Activated naive CD8-positive, alpha-beta T cell treated with anti-CD3 and anti-CD28 coated beads for 36 hours (primary cell): ENCODE results near the gene MGRN1. TPM values are rescaled to one million over a fixed set of nuclear protein-coding genes. Genes with fewer than 3 reads are reported as not detected.
A peak's percentile ranks its signal among the peaks of the same experiment; 100 is the strongest.

Source experiments
- DNase-seq: peaks from one replicate; pipeline ENCODE4 v3.0.0; 2021
- H3K27ac Mint-ChIP-seq: one replicate; pipeline ENCODE4 v1.8.0; 2022; ENCODE audit warnings: mild to moderate bottlenecking, moderate library complexity, mixed read lengths
- H3K27me3 Mint-ChIP-seq: one replicate; pipeline ENCODE4 v1.8.0; 2022; ENCODE audit warnings: mild to moderate bottlenecking, mixed read lengths
- H3K36me3 Mint-ChIP-seq: one replicate; pipeline ENCODE4 v1.8.0; 2021; ENCODE audit warnings: mild to moderate bottlenecking, mixed read lengths
- H3K4me1 Mint-ChIP-seq: one replicate; pipeline ENCODE4 v1.8.0; 2021; ENCODE audit warnings: mixed read lengths
- H3K4me3 Mint-ChIP-seq: one replicate; pipeline ENCODE4 v1.8.0; 2022; ENCODE audit warnings: mild to moderate bottlenecking, moderate library complexity, mixed read lengths
- H3K9me3 Mint-ChIP-seq: one replicate; pipeline ENCODE4 v1.8.0; 2022; ENCODE audit warnings: mixed read lengths
- total RNA-seq, 2 experiments: library from RNA; stranded (reverse); gene quantifications; one replicate each; pipeline ENCODE4 v1.2.3, GENCODE V29; 2021

The MGRN1 gene
- total RNA-seq, 2 experiments from 2014 or later = 63.7 to 64.3 TPM

DNA sequence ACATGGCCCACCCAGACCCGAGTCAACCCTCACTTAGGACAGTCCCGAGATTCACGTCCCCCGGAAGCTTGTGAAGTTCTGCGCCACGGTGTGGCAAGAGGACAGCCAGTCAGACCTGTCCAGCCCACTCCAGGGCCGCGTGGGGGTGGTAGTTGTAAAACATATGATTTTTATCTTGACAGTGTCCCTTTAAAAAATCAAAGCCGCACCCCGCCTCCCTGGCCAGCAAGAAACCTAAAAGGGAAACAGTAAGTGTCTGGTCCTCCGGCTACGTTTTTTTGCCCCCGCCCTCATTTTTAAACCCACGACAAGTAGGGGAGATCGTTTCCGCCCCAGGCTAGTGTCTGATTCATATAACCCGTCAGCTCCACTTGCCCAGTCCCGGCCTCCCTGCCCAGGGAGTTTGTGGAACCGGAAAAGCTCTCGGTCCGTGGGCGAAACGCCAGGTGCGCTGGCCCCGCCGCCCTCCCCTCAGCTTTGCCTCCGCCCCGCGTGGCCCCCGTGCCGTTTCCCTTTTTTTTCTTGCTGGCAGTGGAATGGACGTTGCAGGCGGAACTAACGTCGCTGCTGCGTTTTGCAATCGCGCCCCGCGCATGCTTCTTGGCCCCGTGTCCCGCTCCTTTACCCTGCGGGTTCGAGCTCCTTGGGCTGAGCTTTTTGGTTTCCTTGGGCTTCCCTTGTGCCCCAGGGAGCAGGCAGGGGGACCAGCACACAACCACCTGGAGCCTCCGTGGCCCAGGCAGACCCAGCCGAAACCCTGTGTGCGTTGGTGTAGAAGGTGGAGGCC lies 55.4 kb downstream of the MGRN1 start:
- Mint-ChIP-seq H3K4me1 (peaks cover 40% of the 10 kb centered on the region), H3K9me3 (no peaks in the 10 kb centered on the region), H3K4me3 (no peak overlapping the region), H3K27ac (peak overlapping the region; percentile 48), H3K36me3 (peaks cover 20% of the 10 kb centered on the region), H3K27me3 (no peaks in the 10 kb centered on the region)
- DNase-seq = no peak

DNA sequence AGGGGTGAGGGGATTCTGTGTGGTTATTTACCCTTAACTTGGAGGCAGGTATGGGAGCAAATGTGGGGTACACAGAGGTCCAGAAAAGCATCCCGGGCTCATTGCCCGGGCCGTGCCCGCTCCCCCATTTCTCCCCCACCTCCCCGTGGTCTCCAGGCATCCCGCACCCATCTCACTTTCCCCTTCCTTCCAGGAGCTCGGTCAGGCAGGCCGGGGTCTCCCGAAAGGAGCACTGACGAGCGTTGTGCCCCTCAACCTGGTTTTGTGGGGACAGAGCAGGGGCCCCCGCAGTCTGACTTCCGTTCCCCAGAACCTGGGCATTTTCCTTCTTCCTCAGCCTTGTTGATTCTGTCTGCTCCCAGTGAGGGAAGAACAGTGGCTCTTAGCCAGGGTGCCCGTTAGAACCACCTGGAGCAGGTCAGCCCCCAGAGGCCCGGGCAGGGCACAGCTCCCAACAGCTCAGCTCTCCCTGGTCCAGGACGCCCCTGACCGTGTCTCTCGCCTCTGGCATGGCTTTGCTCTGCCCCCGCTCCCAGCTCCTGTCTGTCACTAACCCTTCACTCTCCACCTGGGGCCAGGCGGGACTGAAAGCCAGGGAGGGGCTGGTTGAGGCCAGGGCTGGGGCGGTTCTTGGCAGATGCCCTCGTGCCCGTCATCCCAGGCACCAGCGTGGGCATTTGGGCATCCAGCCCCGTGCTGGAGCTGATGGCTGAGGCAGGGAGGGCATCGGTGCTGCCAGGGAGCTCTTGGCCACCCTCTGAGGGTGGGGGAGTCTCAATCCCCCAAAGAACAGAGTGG lies 56.2 kb downstream of the MGRN1 start:
- H3K27ac Mint-ChIP-seq = peak overlapping the region; percentile 72
- no peak for DNase-seq
- peaks cover 16% of the 10 kb centered on the region for H3K36me3 Mint-ChIP-seq
- no peaks in the 10 kb centered on the region for H3K9me3 Mint-ChIP-seq
- no peaks in the 10 kb centered on the region for H3K27me3 Mint-ChIP-seq
- H3K4me3 Mint-ChIP-seq = peak overlapping the region; percentile 32
- peaks cover 32% of the 10 kb centered on the region for H3K4me1 Mint-ChIP-seq

DNA sequence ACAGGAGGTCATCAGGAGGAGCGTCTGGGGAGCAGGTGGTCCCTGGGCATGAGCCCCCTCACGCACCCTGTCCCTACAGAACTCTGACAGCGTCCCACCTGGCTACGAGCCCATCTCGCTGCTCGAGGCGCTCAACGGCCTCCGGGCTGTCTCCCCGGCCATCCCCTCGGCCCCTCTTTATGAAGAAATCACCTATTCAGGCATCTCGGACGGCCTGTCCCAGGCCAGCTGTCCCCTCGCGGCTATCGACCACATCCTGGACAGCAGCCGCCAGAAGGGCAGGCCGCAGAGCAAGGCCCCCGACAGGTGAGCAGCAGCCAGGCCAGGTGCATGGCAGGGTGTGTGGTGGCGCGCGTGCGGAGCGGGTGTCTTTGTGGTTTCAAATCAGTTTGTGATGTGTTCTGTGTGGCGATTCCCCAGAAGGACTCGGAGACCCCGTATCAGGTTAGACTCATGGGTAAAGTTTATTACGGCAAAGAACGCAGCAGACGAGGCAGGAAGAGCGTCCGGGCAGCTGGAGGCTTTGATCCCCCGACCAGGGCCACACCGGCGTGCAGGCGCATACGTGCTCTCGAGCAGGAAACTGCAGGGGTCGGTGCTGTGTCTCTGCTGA lies 57.0 kb downstream of the MGRN1 start:
- H3K4me1 Mint-ChIP-seq = peaks cover 25% of the 10 kb centered on the region
- no peaks in the 10 kb centered on the region for H3K9me3 Mint-ChIP-seq
- no peaks in the 10 kb centered on the region for H3K27me3 Mint-ChIP-seq
- H3K4me3 Mint-ChIP-seq = no peak overlapping the region
- peaks cover 15% of the 10 kb centered on the region for H3K36me3 Mint-ChIP-seq
- peak overlapping the region; percentile 45 for H3K27ac Mint-ChIP-seq
- DNase-seq = no peak

DNA sequence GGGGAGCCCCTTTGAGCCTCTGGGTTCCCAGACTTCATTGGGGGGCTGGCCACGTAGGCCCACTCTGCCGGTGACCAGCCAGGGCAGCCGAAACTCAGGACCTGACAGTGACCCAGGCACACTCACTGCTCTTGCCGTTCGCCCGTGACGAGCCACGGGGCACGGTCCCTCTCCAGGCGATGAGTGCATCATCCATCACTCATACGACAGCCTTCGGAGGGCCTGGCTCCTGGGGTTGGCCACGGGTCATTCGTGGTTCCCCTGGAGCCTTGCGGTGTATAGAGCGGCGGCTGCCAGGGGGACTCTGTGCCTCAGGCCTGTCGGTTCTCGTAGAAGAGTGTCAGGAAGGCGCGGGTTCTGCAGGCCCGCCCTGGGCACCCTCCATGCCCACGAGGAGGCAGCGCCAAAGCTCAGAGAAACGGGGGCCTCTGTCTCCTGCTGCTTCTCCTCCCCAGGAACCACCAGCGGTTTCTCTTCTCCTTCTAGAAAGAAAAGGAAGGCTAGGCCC lies 57.5 kb downstream of the MGRN1 start:
- Mint-ChIP-seq H3K9me3 (no peaks in the 10 kb centered on the region), H3K4me3 (no peak overlapping the region), H3K27me3 (no peaks in the 10 kb centered on the region), H3K4me1 (peaks cover 19% of the 10 kb centered on the region), H3K36me3 (peaks cover 10% of the 10 kb centered on the region), H3K27ac (peak overlapping the region; percentile 45)
- no peak for DNase-seq

DNA sequence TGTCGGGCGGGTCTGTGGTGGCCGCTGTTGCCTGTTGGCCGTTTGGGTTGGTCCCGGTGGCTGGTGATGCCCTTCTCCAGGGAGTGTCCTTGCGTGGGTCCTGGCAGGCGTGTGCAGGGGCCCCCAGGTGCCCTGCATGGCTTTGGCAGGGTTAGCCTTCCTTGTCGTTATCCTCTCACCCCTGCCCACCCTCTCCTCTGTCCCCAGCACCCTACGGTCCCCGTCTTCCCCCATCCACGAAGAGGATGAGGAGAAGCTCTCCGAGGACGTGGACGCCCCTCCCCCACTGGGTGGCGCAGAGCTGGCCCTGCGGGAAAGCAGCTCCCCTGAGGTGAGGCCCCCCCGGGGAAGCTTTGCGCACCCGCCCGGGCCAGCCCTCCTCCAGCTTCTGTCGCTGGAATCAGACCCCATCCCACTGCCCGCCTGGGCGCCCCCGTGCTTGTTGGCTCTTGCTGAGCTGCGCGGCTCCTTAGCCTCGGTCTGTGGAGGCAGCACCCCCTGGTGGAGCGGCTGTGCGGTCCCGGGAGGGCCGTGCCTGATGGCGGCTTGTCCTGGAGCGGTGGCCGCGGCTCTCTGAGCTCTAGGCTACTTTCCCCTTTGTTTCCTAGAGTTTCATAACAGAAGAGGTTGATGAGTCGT lies 58.1 kb downstream of the MGRN1 start:
- DNase-seq = peak; percentile 70
- Mint-ChIP-seq H3K4me1 (peaks cover 19% of the 10 kb centered on the region), H3K27ac (peak overlapping the region; percentile 45), H3K27me3 (no peaks in the 10 kb centered on the region), H3K9me3 (no peaks in the 10 kb centered on the region), H3K4me3 (no peak overlapping the region), H3K36me3 (peaks cover 10% of the 10 kb centered on the region)

DNA sequence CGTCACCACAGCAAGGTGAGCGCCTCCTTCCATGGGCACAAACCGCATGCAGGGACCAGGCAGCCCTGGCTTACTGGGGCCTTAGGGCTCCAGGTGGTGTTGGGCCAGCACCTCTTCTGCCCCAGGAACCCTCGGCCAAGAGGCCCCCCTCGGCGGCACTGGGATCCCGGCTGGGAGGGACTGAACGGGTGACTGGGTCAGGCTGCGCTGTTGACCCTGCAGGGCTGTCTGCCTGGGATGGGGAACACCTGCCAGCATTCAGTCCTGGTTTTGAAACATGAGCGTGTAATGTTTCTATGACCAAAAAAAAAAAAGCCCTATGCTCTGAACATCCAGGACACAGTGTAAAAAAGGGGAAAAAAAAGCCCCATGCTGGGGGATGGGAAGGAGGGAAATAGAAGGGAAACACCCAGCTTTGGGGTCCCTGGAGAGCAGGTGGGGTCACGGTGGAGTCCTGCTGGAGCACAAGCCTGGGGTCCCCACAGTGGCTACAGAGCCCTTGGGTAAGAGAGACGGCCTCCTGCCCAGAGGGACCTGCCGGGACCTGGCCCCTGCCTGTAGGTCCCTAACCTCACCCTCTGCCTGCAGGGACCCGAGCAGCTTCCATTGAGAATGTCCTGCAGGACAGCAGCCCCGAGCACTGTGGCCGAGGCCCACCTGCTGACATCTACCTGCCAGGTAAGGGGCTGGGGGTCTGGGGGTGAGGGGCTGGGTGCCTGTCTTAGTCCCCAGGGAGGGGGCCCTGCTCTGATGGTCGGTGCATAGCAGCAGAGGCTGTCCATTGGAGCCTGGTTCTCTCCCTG lies 58.8 kb downstream of the MGRN1 start:
- no peak for DNase-seq
- Mint-ChIP-seq H3K4me1 (peaks cover 12% of the 10 kb centered on the region), H3K4me3 (no peak overlapping the region), H3K36me3 (peaks cover 6% of the 10 kb centered on the region), H3K27ac (peak overlapping the region; percentile 45), H3K27me3 (no peaks in the 10 kb centered on the region), H3K9me3 (no peaks in the 10 kb centered on the region)

DNA sequence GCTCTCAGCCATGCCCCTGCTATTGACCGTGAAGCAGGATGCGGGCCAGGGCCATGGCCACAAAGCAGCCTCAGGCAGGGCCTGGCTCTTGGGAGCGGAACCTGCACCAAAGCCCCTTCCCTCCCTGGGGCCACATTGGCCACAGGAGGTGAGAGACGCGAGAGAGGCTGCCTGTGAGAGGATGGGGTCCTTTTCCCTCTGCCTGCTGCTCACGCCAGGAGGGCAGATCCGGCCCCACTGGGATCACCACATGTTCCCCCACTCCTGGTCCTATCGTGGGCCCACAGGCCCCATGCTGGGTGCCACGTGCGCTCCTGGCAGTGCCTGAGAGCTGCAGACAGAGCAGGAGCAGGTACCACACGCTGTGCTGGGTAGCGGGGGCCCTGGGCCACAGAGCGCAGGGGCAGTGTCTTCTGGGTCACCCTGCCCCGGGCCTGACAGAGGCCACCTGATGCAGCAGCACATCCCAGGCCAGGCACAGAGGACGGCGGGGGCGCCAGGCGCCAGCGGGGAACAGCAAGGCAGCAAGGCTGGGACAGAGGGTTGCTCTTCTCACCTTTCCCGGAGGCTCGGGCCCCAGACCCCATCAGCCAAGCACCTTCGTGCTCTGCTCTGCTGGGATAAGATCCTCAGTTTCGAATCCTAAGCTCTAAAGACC lies 59.6 kb downstream of the MGRN1 start:
- Mint-ChIP-seq H3K27me3 (no peaks in the 10 kb centered on the region), H3K9me3 (no peaks in the 10 kb centered on the region), H3K36me3 (peaks cover 6% of the 10 kb centered on the region), H3K4me1 (peaks cover 7% of the 10 kb centered on the region), H3K4me3 (no peak overlapping the region), H3K27ac (no peak overlapping the region)
- no peak for DNase-seq

DNA sequence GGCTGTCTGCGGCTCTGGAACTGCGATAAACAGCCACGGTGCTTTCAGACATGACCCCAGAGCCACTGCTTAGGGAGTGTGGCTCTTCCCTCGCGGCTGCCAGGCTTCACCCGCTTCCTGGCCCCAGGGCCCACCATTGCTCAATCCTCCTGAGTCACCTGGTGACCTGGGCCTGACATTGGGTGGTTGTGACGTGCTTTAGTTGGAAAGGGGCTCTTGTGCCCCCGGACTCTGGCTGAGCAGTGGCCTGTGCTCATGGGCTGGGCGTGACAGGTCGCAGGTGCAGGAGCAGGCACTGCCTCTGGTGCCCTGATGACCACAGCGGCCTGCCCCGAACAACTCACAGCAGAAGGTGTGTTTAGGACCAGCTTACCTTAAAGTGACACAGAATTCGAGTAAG lies 60.1 kb downstream of the MGRN1 start:
- Mint-ChIP-seq H3K9me3 (no peaks in the 10 kb centered on the region), H3K27me3 (no peaks in the 10 kb centered on the region), H3K36me3 (peaks cover 6% of the 10 kb centered on the region), H3K4me1 (peaks cover 6% of the 10 kb centered on the region), H3K4me3 (no peak overlapping the region), H3K27ac (no peak overlapping the region)
- DNase-seq = no peak

DNA sequence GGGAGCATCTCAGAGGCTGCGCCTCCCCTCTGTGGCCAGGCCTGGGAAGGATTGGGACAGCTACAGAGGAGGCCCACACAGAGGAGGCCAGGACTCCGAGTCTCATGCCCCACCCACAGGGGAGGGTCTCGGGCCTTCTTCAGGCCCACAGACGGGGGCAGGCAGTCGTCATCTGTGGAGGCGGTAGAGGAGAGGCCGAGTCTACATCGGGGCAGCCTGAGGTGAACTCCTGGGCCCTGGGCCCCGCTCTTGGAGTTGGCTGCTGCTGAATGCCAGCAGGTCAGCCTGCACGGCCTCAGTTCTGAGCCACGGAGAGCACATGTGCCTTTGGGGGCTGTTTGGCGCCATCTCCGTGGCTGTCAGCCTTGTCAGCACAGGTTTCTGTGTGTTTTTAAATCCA lies 60.7 kb downstream of the MGRN1 start:
- peaks cover 6% of the 10 kb centered on the region for H3K4me1 Mint-ChIP-seq
- no peak overlapping the region for H3K27ac Mint-ChIP-seq
- no peaks in the 10 kb centered on the region for H3K9me3 Mint-ChIP-seq
- H3K36me3 Mint-ChIP-seq = peaks cover 4% of the 10 kb centered on the region
- H3K4me3 Mint-ChIP-seq = no peak overlapping the region
- DNase-seq = no peak
- H3K27me3 Mint-ChIP-seq = no peaks in the 10 kb centered on the region

DNA sequence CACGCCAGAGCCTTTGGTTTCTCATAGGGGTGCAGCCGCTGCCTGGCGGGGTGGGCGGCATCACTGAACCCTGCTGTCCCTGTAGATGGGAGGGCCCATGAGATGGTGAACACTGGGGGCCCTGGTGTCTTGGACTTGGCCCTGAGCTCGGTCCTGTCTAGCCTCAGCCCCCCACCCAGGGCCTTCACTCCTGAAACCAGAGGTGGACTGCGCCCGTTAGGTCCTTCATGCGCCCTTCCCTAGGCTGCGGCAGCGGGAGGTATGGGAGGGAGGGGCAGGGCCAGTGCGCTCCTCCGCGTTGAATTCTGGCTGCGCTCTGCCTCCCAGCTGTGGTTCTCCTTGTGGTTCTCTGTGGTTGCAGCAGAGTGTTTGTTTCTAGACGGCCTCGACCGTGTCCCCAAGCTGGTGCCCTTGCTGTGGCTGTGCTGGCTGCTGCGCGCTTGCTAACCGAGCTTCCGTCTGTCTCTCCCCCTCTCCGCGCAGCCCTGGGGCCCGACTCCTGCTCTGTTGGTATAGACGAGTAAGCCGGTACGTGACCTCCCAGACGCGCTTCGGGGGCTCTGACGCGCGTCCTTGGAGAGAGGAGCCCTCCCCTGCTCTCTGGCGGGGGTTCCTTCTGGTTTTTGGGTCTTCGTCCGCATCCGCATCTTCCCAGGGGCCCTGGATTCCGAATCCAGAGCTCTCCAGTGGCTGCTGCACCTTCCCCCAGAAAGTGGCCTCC lies 61.3 kb downstream of the MGRN1 start:
- Mint-ChIP-seq H3K4me3 (no peak overlapping the region), H3K27me3 (no peaks in the 10 kb centered on the region), H3K9me3 (no peaks in the 10 kb centered on the region), H3K27ac (no peak overlapping the region), H3K4me1 (peaks cover 6% of the 10 kb centered on the region), H3K36me3 (peaks cover 3% of the 10 kb centered on the region)
- no peak for DNase-seq

DNA sequence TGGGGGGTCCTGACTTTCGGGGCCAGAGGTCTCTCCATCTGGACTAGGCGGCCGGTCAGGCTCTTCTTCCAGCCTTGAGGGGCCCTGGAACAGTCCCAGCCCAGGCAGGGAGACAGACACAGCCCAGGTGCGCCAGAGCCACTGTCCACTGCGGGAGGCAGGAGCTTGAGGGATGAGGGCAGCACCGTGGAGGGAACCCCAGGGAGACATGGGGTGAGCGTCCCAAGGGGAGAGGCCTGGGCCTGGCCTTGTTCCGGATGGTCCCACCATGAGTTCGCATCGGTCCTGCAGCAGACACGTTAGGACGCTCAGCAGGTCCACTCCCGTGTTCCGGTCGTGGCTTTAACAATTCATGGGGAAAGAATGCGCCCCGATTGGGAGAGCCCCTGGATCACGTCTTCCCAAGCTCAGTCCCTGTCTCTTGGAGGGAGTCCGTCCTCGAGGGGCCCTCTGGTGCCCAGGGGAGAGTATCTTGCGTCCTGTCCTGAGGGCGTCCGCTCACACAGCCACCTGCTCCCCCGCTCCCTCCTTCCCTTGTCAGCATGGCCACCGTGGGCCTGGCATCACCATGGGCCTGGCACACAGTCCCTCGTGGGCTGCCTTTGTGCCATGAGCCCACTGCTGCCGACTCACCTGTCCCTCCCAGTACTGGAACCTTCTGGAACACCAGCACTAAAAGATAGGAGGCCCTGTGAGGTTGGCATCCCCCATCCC lies 62.0 kb downstream of the MGRN1 start:
- H3K27me3 Mint-ChIP-seq = no peaks in the 10 kb centered on the region
- DNase-seq = no peak
- H3K9me3 Mint-ChIP-seq = no peaks in the 10 kb centered on the region
- peaks cover 1% of the 10 kb centered on the region for H3K36me3 Mint-ChIP-seq
- H3K4me1 Mint-ChIP-seq = peaks cover 3% of the 10 kb centered on the region
- no peak overlapping the region for H3K4me3 Mint-ChIP-seq
- H3K27ac Mint-ChIP-seq = no peak overlapping the region

DNA sequence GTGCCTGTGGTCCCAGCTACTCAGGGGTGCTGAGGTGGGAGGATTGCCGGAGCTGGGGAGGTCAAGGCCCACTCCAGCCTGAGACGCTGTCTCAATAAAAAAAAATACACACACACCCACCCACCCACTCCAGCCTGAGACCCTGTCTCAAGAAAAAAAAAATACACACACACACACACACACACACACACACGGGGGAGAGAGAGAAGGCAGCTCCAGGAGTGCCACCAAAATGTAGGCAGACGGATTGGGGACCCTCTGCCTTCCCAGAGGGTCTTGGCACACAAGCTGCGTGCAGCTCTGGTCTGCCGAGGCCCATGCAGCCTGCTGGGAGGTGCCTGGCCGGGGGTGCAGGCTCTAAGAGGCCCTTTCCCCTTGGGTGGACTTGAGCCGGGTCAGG lies 62.8 kb downstream of the MGRN1 start:
- no peaks in the 10 kb centered on the region for H3K27me3 Mint-ChIP-seq
- no peak for DNase-seq
- H3K27ac Mint-ChIP-seq = no peak overlapping the region
- no peaks in the 10 kb centered on the region for H3K9me3 Mint-ChIP-seq
- no peaks in the 10 kb centered on the region for H3K36me3 Mint-ChIP-seq
- peaks cover 5% of the 10 kb centered on the region for H3K4me1 Mint-ChIP-seq
- no peak overlapping the region for H3K4me3 Mint-ChIP-seq
